ENCODE measurements around the gene RALGAPA1. TPM values are rescaled to one million over a fixed set of nuclear protein-coding genes. Genes with fewer than 3 reads are reported as not detected.

The RALGAPA1 gene
- total RNA-seq, 1 donor from 2014 or later = 47.9 TPM

- peaks cover 4% of the 10 kb centered on the region for H3K36me3 Mint-ChIP-seq (ENCODE audit: unreplicated experiment)
- no peak overlapping the region for H3K4me3 Mint-ChIP-seq (ENCODE audit: unreplicated experiment)
- no peaks in the 10 kb centered on the region for H3K27me3 Mint-ChIP-seq (ENCODE audit: unreplicated experiment)
- no peak for TF ChIP-seq CTCF (IDR thresholded peaks at IDR 0.05)
- no peaks in the 10 kb centered on the region for H3K9me3 Mint-ChIP-seq (ENCODE audit: unreplicated experiment)
- no peak for DNase-seq (ENCODE audit: extremely low spot score, unreplicated experiment)
- H3K27ac Mint-ChIP-seq (ENCODE audit: unreplicated experiment) = no peak overlapping the region
- H3K4me1 Mint-ChIP-seq (ENCODE audit: unreplicated experiment) = no peaks in the 10 kb centered on the region
Measured at GRCh38 chr14:35576260-35576659, 232.8 kb downstream of the RALGAPA1 start.

- TF ChIP-seq CTCF (IDR thresholded peaks at IDR 0.05) = no peak
- H3K27me3 Mint-ChIP-seq (ENCODE audit: unreplicated experiment) = no peaks in the 10 kb centered on the region
- DNase-seq (ENCODE audit: extremely low spot score, unreplicated experiment) = no peak
- H3K4me3 Mint-ChIP-seq (ENCODE audit: unreplicated experiment) = no peak overlapping the region
- H3K9me3 Mint-ChIP-seq (ENCODE audit: unreplicated experiment) = no peaks in the 10 kb centered on the region
- H3K36me3 Mint-ChIP-seq (ENCODE audit: unreplicated experiment) = peaks cover 5% of the 10 kb centered on the region
- no peak overlapping the region for H3K27ac Mint-ChIP-seq (ENCODE audit: unreplicated experiment)
- no peaks in the 10 kb centered on the region for H3K4me1 Mint-ChIP-seq (ENCODE audit: unreplicated experiment)
Measured at GRCh38 chr14:35573911-35574310, 235.2 kb downstream of the RALGAPA1 start.

- no peak overlapping the region for H3K27ac Mint-ChIP-seq (ENCODE audit: unreplicated experiment)
- no peak overlapping the region for H3K4me3 Mint-ChIP-seq (ENCODE audit: unreplicated experiment)
- no peaks in the 10 kb centered on the region for H3K4me1 Mint-ChIP-seq (ENCODE audit: unreplicated experiment)
- no peaks in the 10 kb centered on the region for H3K27me3 Mint-ChIP-seq (ENCODE audit: unreplicated experiment)
- no peaks in the 10 kb centered on the region for H3K9me3 Mint-ChIP-seq (ENCODE audit: unreplicated experiment)
- TF ChIP-seq CTCF (IDR thresholded peaks at IDR 0.05) = no peak
- no peak for DNase-seq (ENCODE audit: extremely low spot score, unreplicated experiment)
- H3K36me3 Mint-ChIP-seq (ENCODE audit: unreplicated experiment) = peaks cover 5% of the 10 kb centered on the region
Measured at GRCh38 chr14:35571598-35571997, 237.5 kb downstream of the RALGAPA1 start.

DNA sequence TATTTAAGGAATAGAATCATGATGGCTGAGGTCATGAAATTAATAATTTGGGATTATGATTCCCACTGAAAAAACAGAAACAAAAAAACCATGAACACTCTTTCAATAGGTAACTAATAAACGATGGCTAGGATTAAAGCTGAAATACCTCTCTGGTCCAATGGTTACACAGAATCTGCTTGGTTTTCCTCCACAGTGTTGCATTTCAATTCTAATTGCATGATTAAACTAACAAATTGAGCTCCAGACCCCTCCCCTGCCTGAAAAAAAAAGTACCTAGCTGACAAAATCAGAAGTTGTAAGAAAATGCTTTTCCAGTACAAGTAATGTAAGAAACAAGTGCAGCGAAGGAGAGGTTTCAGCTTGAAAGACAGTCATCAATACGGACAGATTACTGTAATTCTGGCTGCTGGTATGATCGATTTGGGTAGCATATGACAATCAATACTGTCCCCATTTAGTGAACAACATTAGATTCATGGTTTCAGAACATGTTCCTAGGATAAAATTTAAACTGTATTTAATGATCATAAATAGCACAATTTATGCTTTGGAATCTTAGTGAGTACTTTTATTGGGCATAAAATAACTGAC is 243.1 kb downstream of the RALGAPA1 start:
- Mint-ChIP-seq H3K4me1 (ENCODE audit: unreplicated experiment) (no peaks in the 10 kb centered on the region), H3K36me3 (ENCODE audit: unreplicated experiment) (peaks cover 17% of the 10 kb centered on the region), H3K9me3 (ENCODE audit: unreplicated experiment) (no peaks in the 10 kb centered on the region), H3K27me3 (ENCODE audit: unreplicated experiment) (no peaks in the 10 kb centered on the region), H3K4me3 (ENCODE audit: unreplicated experiment) (no peak overlapping the region), H3K27ac (ENCODE audit: unreplicated experiment) (no peak overlapping the region)
- no peak for TF ChIP-seq CTCF (IDR thresholded peaks at IDR 0.05)
- DNase-seq (ENCODE audit: extremely low spot score, unreplicated experiment) = no peak

DNA sequence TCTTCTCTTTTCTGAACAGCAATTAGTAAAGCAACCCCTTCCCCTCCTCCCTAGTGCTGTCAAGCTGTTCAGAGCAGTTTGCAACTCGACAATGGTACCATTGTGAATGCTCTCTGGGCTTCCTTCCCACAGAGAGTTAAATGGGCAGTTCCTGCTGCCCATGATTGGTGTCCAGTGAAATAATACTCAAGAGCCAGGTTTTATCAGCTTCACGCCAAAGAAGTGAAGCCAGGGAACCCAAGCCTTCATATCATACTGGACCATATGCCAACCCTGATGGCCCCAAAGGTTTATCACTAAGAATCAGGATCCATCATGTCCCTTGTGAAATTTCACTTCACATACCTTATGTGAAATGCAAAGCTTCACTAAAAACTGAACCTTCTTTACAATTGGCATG is 250.4 kb downstream of the RALGAPA1 start:
- no peaks in the 10 kb centered on the region for H3K27me3 Mint-ChIP-seq (ENCODE audit: unreplicated experiment)
- H3K4me3 Mint-ChIP-seq (ENCODE audit: unreplicated experiment) = no peak overlapping the region
- peaks cover 4% of the 10 kb centered on the region for H3K4me1 Mint-ChIP-seq (ENCODE audit: unreplicated experiment)
- H3K27ac Mint-ChIP-seq (ENCODE audit: unreplicated experiment) = no peak overlapping the region
- DNase-seq (ENCODE audit: extremely low spot score, unreplicated experiment) = no peak
- no peaks in the 10 kb centered on the region for H3K9me3 Mint-ChIP-seq (ENCODE audit: unreplicated experiment)
- no peak for TF ChIP-seq CTCF (IDR thresholded peaks at IDR 0.05)
- H3K36me3 Mint-ChIP-seq (ENCODE audit: unreplicated experiment) = peaks cover 10% of the 10 kb centered on the region

Data from osteocyte (in vitro differentiated cells).